ENCODE results near the gene CELF2. TPM values are rescaled to one million over a fixed set of nuclear protein-coding genes. Genes with fewer than 3 reads are reported as not detected.

Gene CELF2
- total and polyA plus RNA-seq, 2 of the 4 experiments (the other 2 are of a cell fraction), result 3.5 to 6.6 TPM

- TF ChIP-seq USF2 (IDR thresholded peaks at IDR 0.05; ENCODE audit: low read depth, low read length), result no peak
- no peak for TF ChIP-seq RAD21 (IDR thresholded peaks at IDR 0.05; ENCODE audit: low read length)
Measured at GRCh38 chr10:11050301-11051287, 32.9 kb downstream of the CELF2 start (continued).

GRCh38 chr10:11057018-11057417, 39.3 kb downstream of the CELF2 start:
- no peak for DNase-seq
- Histone ChIP-seq H3K9me1 (ENCODE audit: insufficient read depth, low read length) (no peaks in the 10 kb centered on the region), H2AK9ac (replicated peaks; ENCODE audit: low read depth, low read length, poor library complexity) (no peak overlapping the region), H4K91ac (ENCODE audit: insufficient read depth, low read depth, low read length) (no peak overlapping the region), H3K79me1 (ENCODE audit: low read depth in 1 of 2, low read length in 2 of 2) (no peaks in the 10 kb centered on the region), H3K4me3 (ENCODE audit: insufficient read depth, low read depth, low read length) (no peak overlapping the region), H4K8ac (ENCODE audit: low read depth in 2 of 2, low read length in 2 of 2) (no peak overlapping the region), H3K9me3 (ENCODE audit: control insufficient read depth, insufficient read depth, low read length) (no peaks in the 10 kb centered on the region), H4K5ac (ENCODE audit: low read depth, low read length) (no peak overlapping the region), H3K36me3 (ENCODE audit: control insufficient read depth, insufficient read depth, low read length) (no peaks in the 10 kb centered on the region), H3K56ac (ENCODE audit: extremely low read depth, insufficient read depth, low read length) (no peak overlapping the region), H2AFZ (replicated peaks; ENCODE audit: low read length, poor library complexity) (no peak overlapping the region), H3K23ac (ENCODE audit: low read depth, low read length) (no peak overlapping the region), H4K20me1 (ENCODE audit: insufficient read depth, low read length) (no peaks in the 10 kb centered on the region), H3K27me3 (ENCODE audit: control insufficient read depth, insufficient read depth, low read length) (no peaks in the 10 kb centered on the region), H2BK5ac (ENCODE audit: low read depth, low read length, poor library complexity, severe bottlenecking) (no peak overlapping the region), H3K14ac (replicated peaks; ENCODE audit: low read depth, low read length) (no peak overlapping the region), H3K4me1 (ENCODE audit: control insufficient read depth, insufficient read depth, low read length) (no peaks in the 10 kb centered on the region), H2BK120ac (ENCODE audit: low read depth, low read length) (no peak overlapping the region), H3K18ac (ENCODE audit: low read depth, low read length) (no peak overlapping the region), H2BK20ac (ENCODE audit: low read depth, low read length) (no peak overlapping the region), H3K9ac (ENCODE audit: low read depth, low read length) (no peak overlapping the region), H2BK15ac (ENCODE audit: low read depth, low read length) (no peak overlapping the region), H3K27ac (ENCODE audit: insufficient read depth, low read length) (no peak overlapping the region), H3K4ac (ENCODE audit: low read depth, low read length) (no peak overlapping the region), H2AK5ac (ENCODE audit: low read depth, low read length) (no peak overlapping the region), H3K4me2 (ENCODE audit: low read depth, low read length) (no peak overlapping the region)
- dilution Hi-C loops (cut with HindIII; ENCODE audit: low sequenced_read_pairs, unreplicated experiment) (no loop called here), intact Hi-C loops (cut with micrococcal nuclease) (no loop called here), in situ Hi-C loops (cut with MboI; ENCODE audit: low sequenced_read_pairs) (no loop called here)
- BruUV-seq (replicated peaks), result no TSS peak
- POLR2A ChIA-PET (ENCODE audit: unreplicated experiment), result no interaction called here
- WGBS, 2 experiments (ENCODE audit: extremely low coverage in 2 of 2, insufficient read length in 1 of 2), result no CpG with 5 or more reads among the region's 6 CpGs
- CTCF ChIA-PET, result interaction anchor here (1.4 kb wide), 1 partner anchor 9 kb away, joined by 6 read pairs; no protein-coding TSS in a partner anchor
- no peak for ATAC-seq (ENCODE audit: low read depth)
- TF ChIP-seq RCOR1 (IDR thresholded peaks at IDR 0.05; ENCODE audit: insufficient replicate concordance, low read length) (no peak), NFE2L2 (IDR thresholded peaks at IDR 0.05; ENCODE audit: low read depth, low read length) (no peak), CEBPB (IDR thresholded peaks at IDR 0.05; ENCODE audit: low read depth, low read length) (no peak), USF2 (IDR thresholded peaks at IDR 0.05; ENCODE audit: low read depth, low read length) (no peak), ELK1 (IDR thresholded peaks at IDR 0.05; ENCODE audit: borderline replicate concordance, low read depth, low read length) (no peak), MAZ (IDR thresholded peaks at IDR 0.05; ENCODE audit: borderline replicate concordance, low read depth, low read length) (no peak), CHD1 (IDR thresholded peaks at IDR 0.05; ENCODE audit: low read depth, low read length) (no peak), RFX5 (IDR thresholded peaks at IDR 0.05; ENCODE audit: low read depth, low read length) (no peak), RAD21 (IDR thresholded peaks at IDR 0.05; ENCODE audit: low read length) (no peak), FOS (IDR thresholded peaks at IDR 0.05; ENCODE audit: low read depth, low read length) (no peak), BHLHE40 (IDR thresholded peaks at IDR 0.05; ENCODE audit: low read depth, low read length) (no peak), POLR2A (IDR thresholded peaks at IDR 0.05; ENCODE audit: low read depth, low read length) (no peak)
